GM19463 (cell line): ENCODE results near the gene VIL1.

Source experiments
- ATAC-seq: cut with Tn5 transposase; IDR thresholded peaks from one replicate; pipeline ENCODE4 v1.9.1; 2021; ENCODE audit warnings: mild to moderate bottlenecking, moderate library complexity; ENCODE audit not compliant: unreplicated experiment

The VIL1 gene

DNA sequence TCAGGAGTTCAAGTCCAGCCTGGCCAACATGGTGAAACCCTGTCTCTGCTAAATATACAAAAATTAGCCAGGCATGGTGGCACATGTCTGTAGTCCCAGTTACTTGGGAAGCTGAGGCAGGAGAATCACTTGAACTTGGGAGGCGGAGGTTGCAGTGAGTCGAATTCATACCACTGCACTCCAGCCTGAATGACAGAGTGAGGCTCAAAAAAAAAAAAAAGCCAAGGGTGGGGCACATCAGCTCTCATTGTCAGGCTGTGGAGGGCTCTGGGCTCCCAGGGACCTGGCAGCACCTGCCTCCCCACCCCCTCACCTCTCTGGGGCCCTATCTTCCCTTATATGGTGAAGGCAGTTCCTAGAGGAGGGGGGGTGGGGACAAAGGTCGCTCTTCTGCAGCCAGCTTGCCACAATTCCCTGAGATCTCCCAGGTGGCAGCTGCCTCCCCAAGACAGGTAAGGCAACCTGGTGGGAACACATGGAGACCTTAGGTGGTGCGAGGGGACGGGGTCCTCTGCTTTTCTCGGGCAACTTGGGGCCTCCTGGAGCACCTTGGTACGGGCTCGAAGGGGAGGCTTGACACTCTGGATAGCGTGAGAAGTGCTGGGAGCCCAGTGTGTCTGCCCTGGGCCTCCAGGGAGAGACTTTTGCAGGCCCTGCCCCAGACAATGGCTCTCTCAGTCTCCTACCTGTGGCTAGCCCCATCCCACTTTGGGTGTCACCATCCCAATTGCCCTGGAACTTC, at the start of gene VIL1:
TSS of gene VIL1 (plus strand) at position 407 of the 742 bp plus-strand sequence. CDS start 4,656 bp downstream, outside the sequence.
- ATAC-seq, result no peak

DNA sequence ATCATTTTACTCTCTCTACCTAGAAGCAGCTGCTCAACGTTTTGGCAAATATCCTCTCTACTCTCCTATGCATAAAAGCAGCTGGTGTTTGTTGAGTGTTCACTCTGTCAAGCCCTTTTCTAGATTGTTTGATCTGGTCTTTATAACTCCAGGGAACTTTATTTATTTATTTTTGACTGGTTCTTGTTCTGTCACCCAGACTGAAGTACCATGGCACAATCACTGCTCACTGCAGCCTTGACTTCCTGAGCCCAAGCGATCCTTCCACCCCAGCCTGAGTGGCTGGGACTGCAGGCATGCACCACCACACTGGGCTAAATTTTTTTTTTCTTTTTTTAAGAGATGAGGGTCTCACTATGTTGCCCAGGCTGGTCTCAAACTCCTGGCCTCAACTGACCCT, 49.6 kb upstream of the VIL1 start:
- no peak for ATAC-seq

GRCh38 chr2:218370410-218371063, 48.4 kb upstream of the VIL1 start:
- ATAC-seq, result no peak

DNA sequence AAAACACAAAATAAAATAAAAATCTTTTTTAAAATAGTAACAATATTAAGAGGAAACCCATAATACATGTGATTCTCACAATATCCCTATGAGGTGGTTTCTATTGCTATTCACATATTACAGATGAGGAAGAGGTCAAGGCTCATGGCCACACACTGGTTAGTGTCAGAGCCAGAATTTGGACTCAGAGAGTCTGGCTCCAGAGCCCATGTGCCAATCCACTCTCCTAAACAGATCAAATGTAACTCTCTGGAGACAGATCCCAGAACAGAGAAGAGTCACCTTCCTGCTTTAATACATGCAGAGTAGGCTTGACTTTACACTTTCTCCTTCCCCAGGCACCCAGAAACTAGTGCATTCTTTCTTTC, 47.0 kb upstream of the VIL1 start:
- no peak for ATAC-seq

DNA sequence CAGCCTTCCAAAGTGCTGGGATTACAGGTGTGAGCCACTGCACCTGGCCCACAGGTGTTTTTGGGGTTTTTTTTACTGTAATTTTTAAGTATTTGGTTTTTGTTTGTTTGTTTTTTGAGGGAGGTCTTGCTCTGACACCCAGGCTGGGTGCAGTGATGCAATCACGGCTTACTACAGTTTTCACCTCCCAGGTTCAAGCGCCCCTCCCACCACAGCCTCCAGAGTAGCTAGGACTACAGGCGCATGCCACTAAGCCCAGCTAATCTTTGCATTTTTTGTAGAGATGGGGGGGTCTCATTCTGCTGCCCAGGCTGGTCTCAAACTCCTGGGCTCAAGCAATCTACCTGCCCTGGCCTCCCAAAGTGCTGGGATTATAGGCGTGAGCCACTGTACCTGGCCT, 44.1 kb upstream of the VIL1 start:
- ATAC-seq, result no peak

DNA sequence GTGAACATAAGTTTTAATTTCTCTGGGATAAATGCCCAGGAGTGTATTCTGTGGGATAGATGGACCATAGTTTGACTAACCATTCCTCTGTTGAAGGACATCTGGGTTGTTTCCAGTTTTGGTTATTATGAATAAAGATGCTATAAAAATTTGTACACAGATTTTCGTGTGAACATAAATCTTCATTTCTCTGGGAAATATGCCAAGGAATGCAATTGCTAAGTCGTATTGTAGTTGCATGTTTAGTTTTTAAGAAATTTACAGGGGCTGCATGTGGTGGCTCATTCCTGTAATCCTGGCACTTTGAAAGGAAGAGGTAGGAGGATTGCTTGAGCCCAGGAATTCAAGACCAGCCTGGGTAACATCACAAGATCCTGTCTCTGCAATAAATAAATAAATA, 43.7 kb upstream of the VIL1 start:
- ATAC-seq, result no peak

DNA sequence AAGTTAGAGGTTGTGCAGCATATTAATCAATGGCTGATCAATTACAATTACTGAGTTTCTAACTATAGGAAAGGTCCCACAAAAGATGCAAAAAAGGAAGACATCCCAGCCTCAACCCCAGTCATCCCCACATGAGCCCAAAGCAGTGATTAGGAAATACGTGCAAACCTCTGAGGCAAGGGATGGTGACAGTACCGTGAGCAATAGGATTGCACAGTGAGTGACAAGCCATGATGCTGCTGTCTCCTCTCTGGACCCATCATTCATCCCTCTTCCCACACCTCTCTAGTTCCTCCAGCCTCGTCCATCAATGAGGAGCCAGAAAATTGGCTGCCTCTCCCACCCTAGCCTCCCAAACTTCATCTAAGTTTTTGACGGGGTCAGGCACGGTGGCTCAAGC, 40.9 kb upstream of the VIL1 start:
- ATAC-seq, result no peak

GRCh38 chr2:218381916-218382366, 37.0 kb upstream of the VIL1 start, which contains the start of gene SLC11A1:
SLC11A1 (plus strand) TSS chr2:218382273; CDS start chr2:218382369, 96 bp downstream.
- no peak for ATAC-seq

GRCh38 chr2:218382785-218383184, 36.1 kb upstream of the VIL1 start:
- ATAC-seq, result no peak

DNA sequence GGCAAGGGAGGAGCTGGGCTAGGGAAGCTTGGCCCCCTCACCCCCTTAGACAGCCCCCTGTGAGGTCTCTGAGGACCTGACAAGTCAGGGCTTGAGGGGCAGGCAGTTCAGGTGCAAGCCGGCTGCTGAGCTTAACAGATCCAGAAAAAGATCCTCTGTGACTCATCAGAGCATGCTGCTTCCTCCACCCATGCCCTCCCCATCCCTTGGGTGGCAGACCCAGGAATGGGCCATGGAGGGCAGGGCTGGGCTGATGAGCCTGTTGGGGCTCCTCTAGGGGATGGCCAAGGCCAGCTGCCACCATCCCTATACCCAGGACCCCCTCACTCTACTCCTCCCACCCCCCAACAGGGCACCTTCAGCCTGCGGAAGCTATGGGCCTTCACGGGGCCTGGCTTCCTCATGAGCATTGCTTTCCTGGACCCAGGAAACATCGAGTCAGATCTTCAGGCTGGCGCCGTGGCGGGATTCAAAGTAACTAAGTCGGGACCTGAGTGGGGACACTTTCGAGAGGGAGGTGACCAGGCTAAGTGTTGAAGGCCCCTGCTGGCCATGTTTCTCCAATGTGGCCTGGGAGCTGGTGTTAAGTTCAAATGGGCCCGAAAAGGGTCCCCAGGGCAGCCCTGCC, 34.9 kb upstream of the VIL1 start:
- no peak for ATAC-seq

- ATAC-seq, result no peak
Measured at GRCh38 chr2:218384975-218385374, 33.9 kb upstream of the VIL1 start.

GRCh38 chr2:218386505-218387368, 32.2 kb upstream of the VIL1 start:
- no peak for ATAC-seq

GRCh38 chr2:218387369-218388194, 31.3 kb upstream of the VIL1 start:
- ATAC-seq, result no peak

GRCh38 chr2:218389333-218390150, 29.4 kb upstream of the VIL1 start:
- no peak for ATAC-seq

GRCh38 chr2:218391202-218391601, 27.7 kb upstream of the VIL1 start:
- no peak for ATAC-seq

- no peak for ATAC-seq
Measured at GRCh38 chr2:218392459-218392858, 26.5 kb upstream of the VIL1 start.

GRCh38 chr2:218392891-218393462, 25.9 kb upstream of the VIL1 start:
- no peak for ATAC-seq

- ATAC-seq, result no peak
Measured at GRCh38 chr2:218393750-218394290, 25.1 kb upstream of the VIL1 start.
